SIG-M5 (cell line): ENCODE results near the gene ADARB2.

ENCODE experiments used
- DNase-seq: peaks from one replicate; lab custom pipeline; 2025; lab: John Stamatoyannopoulos, UW

ADARB2 gene

GRCh38 chr10:1495915-1496517 is 241.3 kb downstream of the ADARB2 start:
- no peak for DNase-seq

DNA sequence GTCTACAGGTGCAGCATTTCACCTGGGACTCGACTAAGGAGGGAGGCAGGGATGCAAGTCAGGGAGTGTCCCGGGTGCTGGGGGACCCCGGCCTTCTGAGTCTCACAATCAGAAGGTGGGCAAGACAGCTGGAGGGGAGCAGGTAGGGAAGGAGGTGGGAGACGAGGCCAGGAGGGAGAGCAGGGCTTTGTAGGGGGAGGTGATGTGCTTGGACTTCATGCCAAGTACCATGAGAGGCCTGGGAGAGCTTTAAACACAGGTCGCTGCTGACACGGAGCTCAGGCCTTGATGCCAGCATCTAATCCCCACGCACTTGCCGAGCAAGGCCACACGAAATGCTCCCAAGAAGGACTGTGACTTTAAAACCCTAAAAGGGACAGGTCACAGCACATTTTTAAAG is 244.7 kb downstream of the ADARB2 start:
- no peak for DNase-seq

- no peak for DNase-seq
Measured at GRCh38 chr10:1491901-1492300, 245.4 kb downstream of the ADARB2 start.

DNA sequence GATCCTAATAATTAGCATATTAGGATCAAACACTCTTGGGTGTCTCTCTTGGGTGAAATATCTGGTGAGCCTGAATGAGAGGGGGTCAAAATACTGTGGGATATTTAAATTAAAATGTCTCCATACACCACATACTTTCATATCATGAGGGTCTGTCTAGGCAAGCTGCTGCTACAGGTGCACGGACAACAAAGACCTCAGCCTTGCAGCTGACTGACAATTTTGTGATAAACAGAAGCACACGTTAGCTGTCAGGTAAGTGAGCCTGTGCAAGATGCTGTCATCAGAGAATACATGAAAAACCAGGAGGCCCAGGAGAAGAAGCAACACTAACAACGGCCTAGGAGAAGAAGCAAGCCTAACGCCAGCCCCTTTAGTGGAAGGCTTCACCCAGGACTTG is 247.5 kb downstream of the ADARB2 start:
- DNase-seq, result no peak

GRCh38 chr10:1488970-1489548 is 248.3 kb downstream of the ADARB2 start:
- no peak for DNase-seq

GRCh38 chr10:1486841-1487687 is 250.3 kb downstream of the ADARB2 start:
- DNase-seq, result no peak

- DNase-seq, result no peak
Measured at GRCh38 chr10:1485357-1485756, 252.0 kb downstream of the ADARB2 start.

- DNase-seq, result no peak
Measured at GRCh38 chr10:1483826-1484225, 253.5 kb downstream of the ADARB2 start.

- no peak for DNase-seq
Measured at GRCh38 chr10:1483246-1483645, 254.1 kb downstream of the ADARB2 start.

DNA sequence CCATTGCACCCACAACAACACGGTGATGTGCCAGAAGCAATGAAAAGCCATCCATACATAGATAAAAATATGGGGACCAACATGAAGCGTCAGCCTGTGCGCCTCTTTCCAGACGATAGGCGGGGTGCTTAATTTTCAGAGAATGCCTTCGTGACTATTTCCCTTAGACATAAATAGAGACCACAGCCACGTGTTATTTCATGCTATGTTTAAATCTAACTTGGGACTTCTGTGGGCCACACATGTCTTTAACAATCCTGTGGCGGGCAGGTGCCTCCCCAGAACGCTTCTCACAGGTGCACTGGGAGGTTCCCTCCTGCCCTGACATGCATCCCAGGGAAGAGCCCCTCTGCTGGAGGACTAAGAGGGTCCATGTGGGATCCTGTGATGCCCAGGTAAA is 259.7 kb downstream of the ADARB2 start:
- DNase-seq, result no peak

GRCh38 chr10:1476455-1476803 is 260.9 kb downstream of the ADARB2 start:
- no peak for DNase-seq

- no peak for DNase-seq
Measured at GRCh38 chr10:1475771-1476454, 261.4 kb downstream of the ADARB2 start.

DNA sequence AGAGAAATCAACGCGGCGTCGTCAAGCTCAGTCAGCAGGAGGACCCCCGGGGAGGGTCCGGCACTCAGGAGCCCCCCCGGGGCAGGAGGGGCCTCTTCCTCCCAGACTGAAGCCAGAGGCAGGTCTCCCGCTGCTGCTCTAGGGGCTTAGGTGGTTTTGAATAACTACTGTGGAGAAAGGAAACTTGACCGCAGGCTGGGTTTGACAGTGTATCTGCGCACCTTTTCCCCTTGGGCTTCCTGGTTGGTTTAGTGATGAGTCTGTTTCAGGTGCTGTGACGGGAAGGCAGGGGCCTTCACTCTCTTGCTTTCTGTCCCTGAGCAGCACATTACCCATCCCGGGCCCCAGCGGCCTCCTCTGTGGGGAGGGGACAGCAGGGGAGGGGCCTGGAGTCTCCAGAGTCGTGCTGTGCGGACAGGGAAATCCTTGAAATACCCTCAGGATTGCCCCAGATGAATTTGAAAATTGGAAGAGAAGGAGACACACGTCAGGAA is 262.2 kb downstream of the ADARB2 start:
- DNase-seq, result no peak

GRCh38 chr10:1474376-1475097 is 262.8 kb downstream of the ADARB2 start:
- DNase-seq, result no peak

DNA sequence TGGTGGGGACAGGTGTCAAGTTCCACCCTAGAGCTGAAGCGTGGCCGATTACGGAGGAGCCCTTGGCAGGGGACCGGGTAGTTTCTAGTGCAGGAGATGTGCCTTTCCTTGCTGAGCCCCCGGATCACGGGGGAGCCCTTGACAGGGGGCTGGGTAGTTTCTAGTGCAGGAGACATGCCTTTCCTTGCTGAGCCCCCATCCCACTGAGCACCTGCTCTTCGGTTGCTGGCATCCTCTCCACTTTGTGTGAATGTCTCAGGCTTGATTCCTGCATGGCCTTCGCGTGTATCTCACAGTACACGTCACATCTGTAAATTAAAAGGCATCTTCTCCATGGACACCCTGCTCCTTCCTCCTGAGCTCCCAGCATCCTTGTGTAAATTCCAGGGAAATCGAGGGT is 263.5 kb downstream of the ADARB2 start:
- DNase-seq, result no peak

GRCh38 chr10:1472178-1472958 is 265.0 kb downstream of the ADARB2 start:
- DNase-seq, result no peak

GRCh38 chr10:1468811-1469210 is 268.5 kb downstream of the ADARB2 start:
- no peak for DNase-seq

DNA sequence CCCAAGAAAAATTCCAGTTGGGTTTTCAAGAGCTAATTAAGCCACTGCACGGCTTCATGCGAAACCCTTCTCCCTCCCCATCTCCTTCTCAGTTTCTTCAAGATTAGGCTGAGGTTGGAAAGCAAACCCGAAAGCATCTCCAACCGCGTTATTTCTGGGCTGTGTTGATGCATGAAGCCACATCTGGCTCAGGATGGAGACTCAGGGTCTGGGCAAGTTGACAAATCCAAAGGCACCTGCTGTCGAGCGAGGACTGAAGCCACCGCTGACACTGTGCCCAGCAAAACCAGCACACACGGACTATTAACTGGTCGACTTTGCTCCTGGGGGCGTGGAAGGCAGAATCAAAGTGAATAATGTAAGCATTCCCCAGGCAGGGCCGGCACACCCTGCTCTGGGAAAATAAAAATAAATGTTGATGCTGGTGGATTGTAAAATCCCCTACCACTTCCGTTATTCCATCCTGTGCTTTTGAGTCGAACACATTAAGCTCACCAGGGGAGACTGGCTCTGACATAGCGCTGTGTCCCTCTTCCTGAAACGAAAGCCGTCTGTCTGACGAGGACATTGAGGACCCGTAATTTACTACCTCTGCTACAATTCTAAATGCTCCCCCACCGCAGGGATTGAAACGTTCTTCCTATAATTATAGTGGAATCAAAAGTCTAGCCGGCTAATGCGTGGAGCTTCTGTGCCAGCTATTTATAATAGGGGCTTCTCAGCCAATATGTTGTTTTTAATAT is 269.8 kb downstream of the ADARB2 start:
- DNase-seq, result no peak

- DNase-seq, result no peak
Measured at GRCh38 chr10:1465993-1466764, 271.1 kb downstream of the ADARB2 start.
